Bronchial epithelial cell (primary cell): ENCODE measurements around the gene BLVRA. TPM values are rescaled to one million over a fixed set of nuclear protein-coding genes. Genes with fewer than 3 reads are reported as not detected.
"Not testable (repeated sequence)": the region's sequence is repeated elsewhere in the genome, so short reads cannot be mapped to it uniquely, and the experiment has no call there.

Experiments
- DNase-seq: peaks from one replicate; pipeline ENCODE4 v3.0.0-alpha.2; 2010; ENCODE audit warnings: low read depth
- FAIRE-seq: peaks from 2 replicates; lab custom pipeline; 2011; peaks lifted over from hg19 to GRCh38; lab: Jason Lieb, UNC
- H3K27me3 ChIP-seq: 2 replicates; pipeline ENCODE4 v1.5.1; 2011; ENCODE audit warnings: low read length; ENCODE audit not compliant: control insufficient read depth, insufficient read depth
- H3K36me3 ChIP-seq: 2 replicates; pipeline ENCODE4 v1.5.1; 2011; ENCODE audit warnings: low read length; ENCODE audit not compliant: control insufficient read depth, insufficient read depth
- H3K4me3 ChIP-seq: 2 replicates; pipeline ENCODE4 v1.5.1; 2011; ENCODE audit warnings: mild to moderate bottlenecking, low read depth, low read length, control low read depth
- CTCF ChIP-seq: IDR thresholded peaks from 2 replicates; pipeline ENCODE4 v1.5.1; 2011; ENCODE audit warnings: mild to moderate bottlenecking, moderate library complexity, low read length, control low read depth, inconsistent platforms; ENCODE audit not compliant: insufficient read depth, severe bottlenecking
- total RNA-seq: library from RNA; depleted of rRNA; stranded (reverse); fragments of >200 nt; gene quantifications from 2 replicates; pipeline ENCODE4 v1.2.1, GENCODE V29; 2014

Gene BLVRA
- total RNA-seq, 1 donor from 2014 or later: 29.7 TPM

DNA sequence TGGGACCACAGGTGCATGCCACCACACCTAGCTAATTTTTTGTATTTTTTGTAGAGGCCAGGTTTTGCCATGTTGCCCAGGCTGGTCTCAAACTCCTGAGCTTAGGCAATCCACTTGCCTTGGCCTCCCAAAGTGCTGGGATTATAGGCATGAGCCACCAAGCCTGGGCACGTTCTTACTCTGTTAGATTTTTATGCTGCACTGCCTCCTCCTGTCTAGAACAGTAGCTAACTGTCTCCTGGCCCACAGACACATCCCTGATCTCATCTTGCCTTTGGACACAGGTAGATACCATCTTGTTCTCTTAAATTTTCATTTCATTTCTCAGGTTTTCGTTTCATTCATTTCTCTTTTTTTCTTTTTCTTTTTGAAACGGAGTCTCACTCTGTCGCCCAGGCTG, 41.1 kb downstream of the BLVRA start:
- peak; percentile 54 for DNase-seq
- peak; percentile 50 for TF ChIP-seq CTCF
- no peak for FAIRE-seq
- Histone ChIP-seq H3K36me3 (peaks cover 10% of the 10 kb centered on the region), H3K4me3 (no peak overlapping the region), H3K27me3 (no peaks in the 10 kb centered on the region)

DNA sequence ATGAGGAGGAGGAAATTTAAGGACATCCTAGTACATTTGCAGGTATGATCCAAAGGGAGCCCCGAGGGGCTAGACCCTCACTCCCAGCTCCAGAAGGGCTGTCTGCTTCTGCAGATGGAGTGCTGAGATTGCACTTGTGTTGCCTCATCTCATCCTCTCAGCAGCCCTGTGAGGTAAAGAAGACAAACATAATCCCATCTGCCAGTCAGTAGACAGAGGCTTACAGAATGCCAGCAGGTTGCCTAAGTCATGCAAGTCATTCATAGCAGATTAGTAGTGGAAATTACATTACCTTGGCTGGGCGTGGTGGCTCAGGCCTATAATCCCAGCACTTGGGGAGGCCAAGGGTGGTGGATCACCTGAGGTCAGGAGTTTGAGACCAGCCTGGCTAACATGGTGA, 45.4 kb downstream of the BLVRA start:
- peaks cover 14% of the 10 kb centered on the region for H3K36me3 ChIP-seq

GRCh38 chr7:43808410-43808809, 49.9 kb downstream of the BLVRA start:
- Histone ChIP-seq H3K4me3 (no peak overlapping the region), H3K27me3 (no peaks in the 10 kb centered on the region), H3K36me3 (peaks cover 8% of the 10 kb centered on the region)
- DNase-seq (no peak), FAIRE-seq (no peak)
- no peak for TF ChIP-seq CTCF

More for the DNA sequence above, 45.4 kb downstream of the BLVRA start:
- DNase-seq (no peak), FAIRE-seq (peak; percentile 50)
- TF ChIP-seq CTCF: no peak
- Histone ChIP-seq H3K27me3 (no peaks in the 10 kb centered on the region), H3K4me3 (no peak overlapping the region)

GRCh38 chr7:43810195-43810941, 51.9 kb downstream of the BLVRA start:
- peak; percentile 12 for TF ChIP-seq CTCF
- not testable (repeated sequence) for H3K27me3 ChIP-seq, FAIRE-seq, H3K4me3 ChIP-seq, H3K36me3 ChIP-seq, DNase-seq

DNA sequence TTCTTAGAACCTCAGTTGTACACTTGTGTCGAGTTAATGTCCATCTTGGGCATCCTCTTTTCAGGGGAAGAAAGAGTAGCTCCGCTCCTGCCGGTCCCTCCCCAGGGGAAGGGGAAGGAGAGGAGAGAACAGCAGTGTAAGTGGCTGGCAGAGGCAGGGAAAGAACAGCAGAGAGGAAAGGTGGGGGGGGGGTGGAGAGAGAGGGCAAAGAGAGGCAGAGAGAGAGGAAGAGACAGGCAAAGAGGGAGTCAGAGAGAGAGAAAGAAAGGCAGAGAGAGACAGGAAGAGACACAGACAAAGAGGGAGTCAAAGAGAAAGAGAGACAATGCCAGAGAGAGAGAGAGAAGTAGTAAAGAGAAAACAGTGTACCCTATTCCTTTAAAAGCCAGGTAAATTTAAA, 56.9 kb downstream of the BLVRA start:
- no peak overlapping the region for H3K4me3 ChIP-seq
- TF ChIP-seq CTCF: no peak
- FAIRE-seq: no peak
- no peaks in the 10 kb centered on the region for H3K36me3 ChIP-seq
- no peak for DNase-seq
- no peaks in the 10 kb centered on the region for H3K27me3 ChIP-seq

DNA sequence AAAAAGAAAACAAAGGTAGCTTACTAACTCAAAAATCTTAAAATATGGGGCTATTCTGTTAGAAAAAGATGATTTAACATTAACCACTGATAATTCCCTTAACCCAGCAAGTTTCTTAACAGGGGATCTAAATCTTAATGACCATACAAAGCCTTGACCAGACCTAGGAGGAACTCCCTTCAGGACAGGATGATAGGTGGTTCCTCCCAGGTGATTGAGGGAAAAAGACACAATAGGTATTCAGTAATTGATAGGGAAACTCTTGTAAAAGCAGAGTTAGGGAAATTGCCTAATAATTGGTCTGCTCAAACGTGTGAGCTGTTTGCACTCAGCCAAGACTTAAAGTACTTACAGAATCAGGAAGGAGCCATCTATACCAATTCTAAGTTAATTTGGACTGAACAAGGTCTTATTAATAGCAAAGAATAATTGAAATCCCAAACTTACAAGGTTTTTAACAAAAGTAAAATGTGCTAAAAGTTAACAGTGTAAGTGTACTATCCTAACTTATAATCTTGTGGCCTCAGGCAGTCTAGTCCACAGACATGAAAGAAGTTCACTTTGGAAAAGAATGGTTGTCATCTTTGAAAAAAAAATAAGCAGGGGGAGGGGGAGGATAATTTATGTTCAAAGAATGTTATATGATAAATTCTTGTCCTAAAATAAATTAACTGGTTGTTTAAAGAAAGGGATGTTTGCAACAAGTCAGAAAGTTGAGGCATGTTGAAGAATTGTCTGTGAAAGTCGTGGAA, 57.7 kb downstream of the BLVRA start:
- not testable (repeated sequence) for H3K36me3 ChIP-seq, FAIRE-seq, DNase-seq, H3K27me3 ChIP-seq, H3K4me3 ChIP-seq

- H3K36me3 ChIP-seq, FAIRE-seq, H3K27me3 ChIP-seq, H3K4me3 ChIP-seq, DNase-seq: not testable (repeated sequence)
Observed at GRCh38 chr7:43823425-43823824, 64.9 kb downstream of the BLVRA start.
